PC-9 (cell line): Measurements from ENCODE around the gene TCHHL1.

ENCODE experiments used
- EZH2 ChIP-seq: fragments of 200-600 bp; sonication (generic); IDR thresholded peaks from 2 replicates; pipeline ENCODE4 v1.8.0; 2017; ENCODE audit warnings: antibody characterized with exemption, low read depth
- TF ChIP-seq, protein P1 (sequence below): fragments of 200-600 bp; sonication (generic); conservative IDR thresholded peaks from 2 replicates; pipeline ENCODE4 v1.6.1; 2017; ENCODE audit warnings: mixed run types, antibody characterized with exemption, mild to moderate bottlenecking, moderate library complexity

DNA sequence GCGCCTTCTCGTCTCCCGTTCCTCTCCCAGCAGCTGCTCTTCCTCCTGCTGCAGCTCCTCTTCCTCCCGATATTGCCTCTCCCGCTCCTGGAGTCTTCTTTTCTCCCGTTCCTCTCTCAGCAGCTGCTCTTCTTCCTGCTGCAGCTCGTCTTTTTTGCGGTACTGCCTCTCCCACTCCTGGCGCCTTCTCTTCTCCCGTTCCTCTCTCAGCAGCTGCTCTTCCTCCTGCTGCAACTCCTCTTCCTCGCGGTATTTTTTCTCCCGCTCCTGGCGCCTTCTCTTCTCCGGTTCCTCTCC is 21.1 kb upstream of the TCHHL1 start:
- TF ChIP-seq, protein P1, sequence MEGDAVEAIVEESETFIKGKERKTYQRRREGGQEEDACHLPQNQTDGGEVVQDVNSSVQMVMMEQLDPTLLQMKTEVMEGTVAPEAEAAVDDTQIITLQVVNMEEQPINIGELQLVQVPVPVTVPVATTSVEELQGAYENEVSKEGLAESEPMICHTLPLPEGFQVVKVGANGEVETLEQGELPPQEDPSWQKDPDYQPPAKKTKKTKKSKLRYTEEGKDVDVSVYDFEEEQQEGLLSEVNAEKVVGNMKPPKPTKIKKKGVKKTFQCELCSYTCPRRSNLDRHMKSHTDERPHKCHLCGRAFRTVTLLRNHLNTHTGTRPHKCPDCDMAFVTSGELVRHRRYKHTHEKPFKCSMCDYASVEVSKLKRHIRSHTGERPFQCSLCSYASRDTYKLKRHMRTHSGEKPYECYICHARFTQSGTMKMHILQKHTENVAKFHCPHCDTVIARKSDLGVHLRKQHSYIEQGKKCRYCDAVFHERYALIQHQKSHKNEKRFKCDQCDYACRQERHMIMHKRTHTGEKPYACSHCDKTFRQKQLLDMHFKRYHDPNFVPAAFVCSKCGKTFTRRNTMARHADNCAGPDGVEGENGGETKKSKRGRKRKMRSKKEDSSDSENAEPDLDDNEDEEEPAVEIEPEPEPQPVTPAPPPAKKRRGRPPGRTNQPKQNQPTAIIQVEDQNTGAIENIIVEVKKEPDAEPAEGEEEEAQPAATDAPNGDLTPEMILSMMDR: no peak
- no peak for TF ChIP-seq EZH2
